HepG2 (cell line): ENCODE data around the gene TPX2. TPM values are rescaled to one million over a fixed set of nuclear protein-coding genes. Genes with fewer than 3 reads are reported as not detected.

Experiments
- ATAD3A ChIP-seq: sonication (generic); formaldehyde crosslinking; IDR thresholded peaks from 2 replicates; pipeline ENCODE4 v1.4.0; 2020; ENCODE audit warnings: missing genetic modification reagents
- EEA1 ChIP-seq: sonication (generic); formaldehyde crosslinking; IDR thresholded peaks from 2 replicates; pipeline ENCODE4 v1.5.1; 2020; ENCODE audit warnings: mild to moderate bottlenecking, missing genetic modification reagents, borderline replicate concordance
- EED ChIP-seq: sonication (generic); formaldehyde crosslinking; IDR thresholded peaks from 2 replicates; pipeline ENCODE4 v1.5.0; 2020; ENCODE audit warnings: mild to moderate bottlenecking, missing genetic modification reagents
- FOXO1 ChIP-seq: sonication (generic); formaldehyde crosslinking; IDR thresholded peaks from 2 replicates; pipeline ENCODE4 v1.4.0; 2020; ENCODE audit warnings: missing genetic modification reagents
- HMGA1 ChIP-seq: sonication (generic); formaldehyde crosslinking; conservative IDR thresholded peaks from 2 replicates; pipeline ENCODE4 v1.4.0; 2020; ENCODE audit warnings: missing genetic modification reagents
- HNRNPLL ChIP-seq: fragments of 200-400 bp; formaldehyde crosslinking; IDR thresholded peaks from 2 replicates; pipeline ENCODE4 v1.6.1; 2017; ENCODE audit warnings: mild to moderate bottlenecking, low read depth, low read length; ENCODE audit not compliant: poor library complexity, severe bottlenecking
- MAF1 ChIP-seq: sonication (generic); formaldehyde crosslinking; IDR thresholded peaks from 2 replicates; pipeline ENCODE4 v1.5.0; 2020; ENCODE audit warnings: missing genetic modification reagents, borderline replicate concordance
- PBX3 ChIP-seq: sonication (generic); formaldehyde crosslinking; IDR thresholded peaks from 2 replicates; pipeline ENCODE4 v1.8.1; 2023; ENCODE audit warnings: missing genetic modification reagents, inconsistent platforms, borderline replicate concordance
- PREB ChIP-seq: sonication (generic); formaldehyde crosslinking; IDR thresholded peaks from 2 replicates; pipeline ENCODE4 v1.4.0; 2020; ENCODE audit warnings: missing genetic modification reagents
- RXRB ChIP-seq: IDR thresholded peaks from 2 replicates; pipeline ENCODE4 v1.6.1; 2016; ENCODE audit warnings: borderline replicate concordance, missing genetic modification reagents, missing compliant biosample characterization
- SYNCRIP ChIP-seq: fragments of 200-400 bp; formaldehyde crosslinking; IDR thresholded peaks from 2 replicates; pipeline ENCODE4 v1.6.1; 2018; ENCODE audit warnings: mild to moderate bottlenecking, low read depth, low read length; ENCODE audit not compliant: insufficient read depth
- TSC22D2 ChIP-seq: sonication (generic); formaldehyde crosslinking; IDR thresholded peaks from 2 replicates; pipeline ENCODE4 v1.5.1; 2020; ENCODE audit warnings: missing genetic modification reagents, mild to moderate bottlenecking, borderline replicate concordance
- UBTF ChIP-seq: sonication (generic); formaldehyde crosslinking; IDR thresholded peaks from 2 replicates; pipeline ENCODE4 v1.4.0; 2020; ENCODE audit warnings: mild to moderate bottlenecking, missing genetic modification reagents
- ZNF224 ChIP-seq: sonication (generic); formaldehyde crosslinking; IDR thresholded peaks from 2 replicates; pipeline ENCODE4 v1.5.0; 2020; ENCODE audit warnings: mild to moderate bottlenecking, missing genetic modification reagents
- ZNF276 ChIP-seq: sonication (generic); formaldehyde crosslinking; IDR thresholded peaks from 2 replicates; pipeline ENCODE4 v1.4.0; 2020; ENCODE audit warnings: mild to moderate bottlenecking, low read depth, missing genetic modification reagents
- ZNF512 ChIP-seq: sonication (generic); formaldehyde crosslinking; IDR thresholded peaks from 2 replicates; pipeline ENCODE4 v1.4.0; 2020; ENCODE audit warnings: mild to moderate bottlenecking, missing genetic modification reagents
- ZNF652 ChIP-seq: IDR thresholded peaks from 2 replicates; pipeline ENCODE4 v1.6.1; 2016; ENCODE audit warnings: low read depth, borderline replicate concordance
- ZNF674 ChIP-seq: sonication (generic); formaldehyde crosslinking; IDR thresholded peaks from 2 replicates; pipeline ENCODE4 v1.5.0; 2020; ENCODE audit warnings: low read depth, mild to moderate bottlenecking, missing genetic modification reagents
- ZNF788 ChIP-seq: sonication (generic); formaldehyde crosslinking; IDR thresholded peaks from 2 replicates; pipeline ENCODE4 v1.5.0; 2020; ENCODE audit warnings: mild to moderate bottlenecking, missing genetic modification reagents, borderline replicate concordance
- polyA plus RNA-seq, 8 experiments: library from polyadenylated mRNA; depleted of rRNA in 3 of 8; stranded (reverse) in 7 of 8; unstranded in 1 of 8; fragments of >200 nt; fragmentation: Illumina TruSeq in 4 of 8; extraction: Trizol in 4 of 8; gene quantifications; 2 replicates each; pipeline versions ENCODE4 v1.2.1 to v1.2.3, GENCODE V29; 2011 to 2016; ENCODE audit warnings: low read depth in 4 of 8, missing spikeins in 1 of 8, mixed read lengths in 1 of 8; ENCODE audit not compliant: insufficient read depth in 1 of 8
- total RNA-seq, 5 experiments: library from RNA; depleted of rRNA; stranded (reverse); fragments of >200 nt; fragmentation: Illumina TruSeq; extraction: Trizol; gene quantifications; 2 replicates each; pipeline ENCODE4 v1.2.3, GENCODE V29; 2016; ENCODE audit warnings: low read depth in 1 of 5

The TPX2 gene
- total and polyA plus RNA-seq, 2 of the 13 experiments (the other 11 are each of a cell fraction or from before 2014, with no cell fraction given) = 34.3 to 124 TPM

GRCh38 chr20:31721408-31722256 lies 17.5 kb upstream of the TPX2 start (continued):
- TF ChIP-seq EEA1 (CRISPR knock-in tag) (peak; percentile 86; the same call in 1 of the 2 replicates), ATAD3A (CRISPR knock-in tag) (0 out of 2 replicates have a peak, but pooled peaks have one; percentile 23), TSC22D2 (no peak; the same call in 1 of the 2 replicates), RXRB (CRISPR knock-in tag) (no peak), PREB (no peak), FOXO1 (CRISPR knock-in tag) (peak; percentile 4; the same call in 1 of the 2 replicates), MAF1 (CRISPR knock-in tag) (no peak), UBTF (CRISPR knock-in tag) (peak; percentile 78), PBX3 (no peak), ZNF276 (CRISPR knock-in tag) (peak; percentile 80; the same call in 1 of the 2 replicates), HMGA1 (CRISPR knock-in tag) (no peak), ZNF512 (CRISPR knock-in tag) (no peak), ZNF224 (CRISPR knock-in tag) (peak; percentile 36; the same call in 1 of the 2 replicates), EED (CRISPR knock-in tag) (no peak), SYNCRIP (no peak), ZNF788 (CRISPR knock-in tag) (0 out of 2 replicates have a peak, but pooled peaks have one; percentile 34), ZNF652 (CRISPR knock-in tag) (0 out of 2 replicates have a peak, but pooled peaks have one; percentile 3), HNRNPLL (peak; percentile 71), ZNF674 (no peak)
